HCT116 (cell line): Measurements from ENCODE around the gene NOL4L. TPM values are rescaled to one million over a fixed set of nuclear protein-coding genes. Genes with fewer than 3 reads are reported as not detected.

Experiments
- ATAC-seq: fragments of 200-7000 bp; cut with Tn5 transposase; 2 replicates; pipeline ENCODE4 v1.9.1; 2020; ENCODE audit warnings: mild to moderate bottlenecking, moderate library complexity
- BruUV-seq: library from RNA; stranded (reverse); fragments of 400-500 nt; replicated peaks from 2 replicates; lab custom pipeline; 2021; lab: Mats Ljungman, UMichigan
- CTCF ChIA-PET: fragments of 300-600 bp; sonication (Branson Sonifier 250); formaldehyde crosslinking; loops from one replicate; lab custom pipeline; 2021; ENCODE audit warnings: antibody characterized with exemption; lab: Charles Lee
- POLR2A ChIA-PET: fragments of 300-600, 350-600 bp; sonication (Branson Sonifier 250); formaldehyde crosslinking; loops from one replicate; lab custom pipeline; 2021; ENCODE audit warnings: antibody characterized with exemption; lab: Charles Lee
- RAD21 ChIA-PET, 2 experiments: fragments of 300-600 bp; sonication (Branson Sonifier 250); formaldehyde crosslinking; loops; one replicate each; lab custom pipeline; 2023; ENCODE audit warnings: low total read pairs in 2 of 2; ENCODE audit not compliant: uncharacterized antibody in 2 of 2, unreplicated experiment in 2 of 2, low non-redundant PET in 1 of 2; lab: Charles Lee
- DNase-seq: peaks from one replicate; pipeline ENCODE4 v3.0.0-alpha.2; 2010; ENCODE audit warnings: low read depth, low spot score
- H2AFZ ChIP-seq: fragments of 200-600 bp; shearing (Covaris generic), sonication (generic); 2 replicates; pipeline ENCODE4 v1.6.1; 2017; ENCODE audit warnings: low read depth, mixed run types, mixed read lengths, antibody characterized with exemption, low read length; ENCODE audit not compliant: poor library complexity, severe bottlenecking
- H3K27ac ChIP-seq: 2 replicates; pipeline ENCODE4 v1.5.1; 2012; ENCODE audit warnings: low read depth, low read length
- H3K27me3 ChIP-seq: fragments of 200-600 bp; sonication (generic); 2 replicates; pipeline ENCODE4 v1.6.1; 2016; ENCODE audit warnings: mixed run types, low read length, mixed read lengths; ENCODE audit not compliant: insufficient read depth
- H3K36me3 ChIP-seq, 2 experiments: fragments of 200-500 bp in 1 of 2; fragments of 200-600 bp in 1 of 2; sonication (Bioruptor generic) in 1 of 2; sonication (generic) in 1 of 2; 2 replicates each; pipeline versions ENCODE4 v1.5.1 to v1.6.1; 2014 to 2016; ENCODE audit warnings: low read length in 2 of 2, inconsistent platforms in 1 of 2, mixed read lengths in 1 of 2, mixed run types in 1 of 2; ENCODE audit not compliant: insufficient read depth in 2 of 2, control insufficient read depth in 1 of 2
- H3K4me1 ChIP-seq, 2 experiments: fragments of 200-600 bp in 1 of 2; sonication (generic) in 1 of 2; 2 replicates each; pipeline versions ENCODE4 v1.5.1 to v1.6.1; 2012 to 2017; ENCODE audit warnings: low read length in 2 of 2, inconsistent platforms in 1 of 2, mild to moderate bottlenecking in 1 of 2, mixed read lengths in 1 of 2, mixed run types in 1 of 2, moderate library complexity in 1 of 2; ENCODE audit not compliant: insufficient read depth in 2 of 2, control insufficient read depth in 1 of 2
- H3K4me2 ChIP-seq: fragments of 200-600 bp; sonication (generic); 2 replicates; pipeline ENCODE4 v1.6.1; 2017; ENCODE audit warnings: mixed run types, low read length, mixed read lengths
- H3K4me3 ChIP-seq, 2 experiments: fragments of 200-600 bp in 1 of 2; sonication (generic) in 1 of 2; replicated peaks in 1 of 2; 2 replicates each; pipeline ENCODE4 v1.5.1; 2011 to 2016; ENCODE audit warnings: low read length in 2 of 2, control low read depth in 1 of 2, low read depth in 1 of 2, mild to moderate bottlenecking in 1 of 2, mixed read lengths in 1 of 2, mixed run types in 1 of 2
- H3K79me2 ChIP-seq: fragments of 200-600 bp; sonication (generic); 2 replicates; pipeline ENCODE4 v1.6.1; 2017; ENCODE audit warnings: mild to moderate bottlenecking, mixed run types, low read length, moderate library complexity, mixed read lengths; ENCODE audit not compliant: insufficient read depth
- H3K9ac ChIP-seq: fragments of 200-600 bp; sonication (generic); 2 replicates; pipeline ENCODE4 v1.6.1; 2016; ENCODE audit warnings: low read length, mixed read lengths
- H3K9me2 ChIP-seq: fragments of 200-600 bp; sonication (generic), shearing (Covaris generic); 2 replicates; pipeline ENCODE4 v1.6.1; 2017; ENCODE audit warnings: mixed run types, mild to moderate bottlenecking, moderate library complexity; ENCODE audit not compliant: insufficient read depth
- H3K9me3 ChIP-seq, 2 experiments: fragments of 200-500 bp in 1 of 2; fragments of 200-600 bp in 1 of 2; sonication (Bioruptor generic) in 1 of 2; sonication (generic) in 1 of 2; 2 replicates each; pipeline ENCODE4 v1.6.1; 2014 to 2017; ENCODE audit warnings: low read length in 2 of 2, mixed read lengths in 2 of 2, inconsistent platforms in 1 of 2, low read depth in 1 of 2, mild to moderate bottlenecking in 1 of 2, mixed run types in 1 of 2, moderate library complexity in 1 of 2; ENCODE audit not compliant: control insufficient read depth in 1 of 2, insufficient read depth in 1 of 2
- H4K20me1 ChIP-seq: fragments of 200-600 bp; sonication (generic), shearing (Covaris generic); 2 replicates; pipeline ENCODE4 v1.6.1; 2017; ENCODE audit warnings: mixed run types, mild to moderate bottlenecking, moderate library complexity; ENCODE audit not compliant: insufficient read depth
- CBX3 ChIP-seq: IDR thresholded peaks from 2 replicates; pipeline ENCODE4 v1.6.1; 2012; ENCODE audit warnings: low read depth
- CEBPB ChIP-seq: IDR thresholded peaks from 2 replicates; pipeline ENCODE4 v1.6.1; 2012; ENCODE audit warnings: low read depth
- ELF1 ChIP-seq: IDR thresholded peaks from 2 replicates; pipeline ENCODE4 v1.6.1; 2012; ENCODE audit warnings: low read depth, borderline replicate concordance
- EZH2phosphoT487 ChIP-seq: fragments of 200-600 bp; IDR thresholded peaks from 2 replicates; pipeline ENCODE4 v1.6.1; 2018; ENCODE audit warnings: antibody characterized with exemption, borderline replicate concordance
- POLR2A ChIP-seq: IDR thresholded peaks from 2 replicates; pipeline ENCODE4 v1.7.0; 2011; ENCODE audit warnings: borderline replicate concordance; ENCODE audit not compliant: insufficient read depth, insufficient read length; ENCODE audit errors: extremely low read depth
- POLR2AphosphoS5 ChIP-seq: IDR thresholded peaks from 2 replicates; pipeline ENCODE4 v1.6.1; 2011; ENCODE audit warnings: mild to moderate bottlenecking, low read depth, low read length, moderate library complexity
- SIN3A ChIP-seq: IDR thresholded peaks from 2 replicates; pipeline ENCODE4 v1.6.1; 2012; ENCODE audit warnings: low read depth
- SP1 ChIP-seq: IDR thresholded peaks from 2 replicates; pipeline ENCODE4 v1.6.1; 2012; ENCODE audit warnings: low read depth
- SRF ChIP-seq: IDR thresholded peaks from 2 replicates; pipeline ENCODE4 v1.6.1; 2012; ENCODE audit warnings: low read depth
- YY1 ChIP-seq: IDR thresholded peaks from 2 replicates; pipeline ENCODE4 v1.6.1; 2011; ENCODE audit warnings: low read length, low read depth, moderate library complexity, mild to moderate bottlenecking; ENCODE audit not compliant: insufficient replicate concordance; ENCODE audit errors: extremely low read depth
- ZFX ChIP-seq: fragments of 450-650 bp; IDR thresholded peaks from 2 replicates; pipeline ENCODE4 v1.6.1; 2017
- intact Hi-C: fragments of 100-400 bp; cut with micrococcal nuclease; formaldehyde crosslinking; loops from 2 replicates; pipeline ENCODE4 v1.10.0; 2022
- total RNA-seq: library from RNA; stranded (reverse); gene quantifications from one replicate; pipeline ENCODE4 v1.2.1, GENCODE V29; 2021; ENCODE audit not compliant: unreplicated experiment
- TF ChIP-seq, protein P1 (sequence below): IDR thresholded peaks from 2 replicates; pipeline ENCODE4 v1.6.1; 2012
- TF ChIP-seq, protein P2 (sequence below), 3 experiments: fragments of 200-600 bp in 1 of 3; sonication (generic) in 1 of 3; IDR thresholded peaks in 2 of 3; conservative IDR thresholded peaks in 1 of 3; 2 replicates each; pipeline ENCODE4 v1.5.1; 2012 to 2017; ENCODE audit warnings: low read depth in 2 of 3, low read length in 2 of 3, antibody characterized with exemption in 1 of 3, borderline replicate concordance in 1 of 3, control low read depth in 1 of 3, mild to moderate bottlenecking in 1 of 3, mixed read lengths in 1 of 3, mixed run types in 1 of 3, moderate library complexity in 1 of 3; ENCODE audit not compliant: insufficient read depth in 1 of 3
- TF ChIP-seq, protein P3 (sequence below): IDR thresholded peaks from 2 replicates; pipeline ENCODE4 v1.6.1; 2011; ENCODE audit warnings: mild to moderate bottlenecking, low read length, moderate library complexity; ENCODE audit not compliant: insufficient replicate concordance; ENCODE audit errors: extremely low read depth

The NOL4L gene
- total RNA-seq, 1 experiment from 2014 or later: 5.9 TPM

DNA sequence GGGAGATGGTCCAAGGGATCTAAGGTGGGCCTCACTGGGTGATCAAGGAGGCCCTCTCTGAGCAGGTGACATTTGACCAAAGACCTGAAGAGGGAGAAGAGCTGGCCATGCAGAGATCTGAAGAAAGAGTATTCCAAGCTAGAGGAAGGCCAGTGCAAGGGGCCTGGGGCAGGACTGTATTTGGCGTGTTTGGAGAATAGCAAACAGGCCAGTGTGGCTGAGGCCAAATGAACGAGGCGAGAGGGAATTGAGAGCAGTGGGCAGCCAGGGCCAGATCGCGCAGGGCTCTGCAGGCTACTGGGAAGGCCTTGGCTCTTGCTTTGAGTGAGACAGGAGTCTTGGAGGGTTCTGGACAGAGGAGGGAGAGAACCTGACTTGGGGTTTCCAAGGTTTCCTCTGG is 9.3 kb downstream of the NOL4L start:
- no peak overlapping the region; the same call in 1 of the 2 replicates for H3K27ac ChIP-seq

More for the DNA sequence above, 9.3 kb downstream of the NOL4L start:
- ChIA-PET CTCF (no interaction called here), RAD21 (no interaction called here), POLR2A (no interaction called here)
- DNase-seq (no peak), ATAC-seq (no peak)
- TF ChIP-seq, protein P1, sequence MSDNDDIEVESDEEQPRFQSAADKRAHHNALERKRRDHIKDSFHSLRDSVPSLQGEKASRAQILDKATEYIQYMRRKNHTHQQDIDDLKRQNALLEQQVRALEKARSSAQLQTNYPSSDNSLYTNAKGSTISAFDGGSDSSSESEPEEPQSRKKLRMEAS: no peak
- TF ChIP-seq, protein P2, sequence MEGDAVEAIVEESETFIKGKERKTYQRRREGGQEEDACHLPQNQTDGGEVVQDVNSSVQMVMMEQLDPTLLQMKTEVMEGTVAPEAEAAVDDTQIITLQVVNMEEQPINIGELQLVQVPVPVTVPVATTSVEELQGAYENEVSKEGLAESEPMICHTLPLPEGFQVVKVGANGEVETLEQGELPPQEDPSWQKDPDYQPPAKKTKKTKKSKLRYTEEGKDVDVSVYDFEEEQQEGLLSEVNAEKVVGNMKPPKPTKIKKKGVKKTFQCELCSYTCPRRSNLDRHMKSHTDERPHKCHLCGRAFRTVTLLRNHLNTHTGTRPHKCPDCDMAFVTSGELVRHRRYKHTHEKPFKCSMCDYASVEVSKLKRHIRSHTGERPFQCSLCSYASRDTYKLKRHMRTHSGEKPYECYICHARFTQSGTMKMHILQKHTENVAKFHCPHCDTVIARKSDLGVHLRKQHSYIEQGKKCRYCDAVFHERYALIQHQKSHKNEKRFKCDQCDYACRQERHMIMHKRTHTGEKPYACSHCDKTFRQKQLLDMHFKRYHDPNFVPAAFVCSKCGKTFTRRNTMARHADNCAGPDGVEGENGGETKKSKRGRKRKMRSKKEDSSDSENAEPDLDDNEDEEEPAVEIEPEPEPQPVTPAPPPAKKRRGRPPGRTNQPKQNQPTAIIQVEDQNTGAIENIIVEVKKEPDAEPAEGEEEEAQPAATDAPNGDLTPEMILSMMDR (IDR thresholded peaks at IDR 0.05 in 2 of 3, conservative IDR thresholded peaks at IDR 0.05 in 1 of 3; ENCODE audit: borderline replicate concordance in 1 of 3, insufficient read depth in 1 of 3, low read depth in 2 of 3, low read length in 2 of 3): no peak
- TF ChIP-seq POLR2A (no peak), ZFX (no peak), ELF1 (no peak), CBX3 (no peak), SRF (no peak), POLR2AphosphoS5 (no peak), SIN3A (no peak), YY1 (no peak), EZH2phosphoT487 (no peak), CEBPB (no peak), SP1 (no peak)
- TF ChIP-seq, protein P3, sequence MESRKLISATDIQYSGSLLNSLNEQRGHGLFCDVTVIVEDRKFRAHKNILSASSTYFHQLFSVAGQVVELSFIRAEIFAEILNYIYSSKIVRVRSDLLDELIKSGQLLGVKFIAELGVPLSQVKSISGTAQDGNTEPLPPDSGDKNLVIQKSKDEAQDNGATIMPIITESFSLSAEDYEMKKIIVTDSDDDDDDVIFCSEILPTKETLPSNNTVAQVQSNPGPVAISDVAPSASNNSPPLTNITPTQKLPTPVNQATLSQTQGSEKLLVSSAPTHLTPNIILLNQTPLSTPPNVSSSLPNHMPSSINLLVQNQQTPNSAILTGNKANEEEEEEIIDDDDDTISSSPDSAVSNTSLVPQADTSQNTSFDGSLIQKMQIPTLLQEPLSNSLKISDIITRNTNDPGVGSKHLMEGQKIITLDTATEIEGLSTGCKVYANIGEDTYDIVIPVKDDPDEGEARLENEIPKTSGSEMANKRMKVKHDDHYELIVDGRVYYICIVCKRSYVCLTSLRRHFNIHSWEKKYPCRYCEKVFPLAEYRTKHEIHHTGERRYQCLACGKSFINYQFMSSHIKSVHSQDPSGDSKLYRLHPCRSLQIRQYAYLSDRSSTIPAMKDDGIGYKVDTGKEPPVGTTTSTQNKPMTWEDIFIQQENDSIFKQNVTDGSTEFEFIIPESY: no peak
- H3K4me2 ChIP-seq: no peak overlapping the region
- no peak overlapping the region for H3K4me3 ChIP-seq
- no peaks in the 10 kb centered on the region for H3K27me3 ChIP-seq
- peaks cover 31 to 36% of the 10 kb centered on the region in 2 experiments for H3K4me1 ChIP-seq
- BruUV-seq: no TSS peak
- H3K36me3 ChIP-seq: no peaks in the 10 kb centered on the region
- no peaks in the 10 kb centered on the region for H3K9me2 ChIP-seq
- H3K9ac ChIP-seq: no peak overlapping the region
- no peaks in the 10 kb centered on the region; the same call in 1 of the 2 replicates for H3K79me2 ChIP-seq
- intact Hi-C loops: no loop called here
- no peaks in the 10 kb centered on the region for H3K9me3 ChIP-seq
- H2AFZ ChIP-seq: no peak overlapping the region
- no peaks in the 10 kb centered on the region for H4K20me1 ChIP-seq
